ENCODE measurements around the gene VCAM1. TPM values are rescaled to one million over a fixed set of nuclear protein-coding genes. Genes with fewer than 3 reads are reported as not detected.

The VCAM1 gene
- not detected for total RNA-seq (2021; fragmentation: NEBNext Ultra II Directional; extraction: Animal tissue kit (Norgen Biotek cat#: 25700))
- long read RNA-seq: 0 reads

- H3K4me1 Mint-ChIP-seq (ENCODE audit: low read depth): peaks cover 19% of the 10 kb centered on the region
- TF ChIP-seq CTCF (IDR thresholded peaks at IDR 0.05): no peak
- no peak within 1 kb of the TSS for H3K4me3 Mint-ChIP-seq
- H3K36me3 Mint-ChIP-seq (ENCODE audit: low read depth): no peaks in the 10 kb centered on the region
- no peak for DNase-seq
- no peaks in the 10 kb centered on the region for H3K9me3 Mint-ChIP-seq
- no peak within 1 kb of the TSS for H3K27ac Mint-ChIP-seq
- H3K27me3 Mint-ChIP-seq (ENCODE audit: insufficient read depth): peaks cover 3% of the 10 kb centered on the region; the same call in 1 of the 2 replicates
Observed at GRCh38 chr1:100719490-100719889, at the start of gene VCAM1. VCAM1 (plus strand) TSS chr1:100719742; CDS start chr1:100719861, 119 bp downstream.

GRCh38 chr1:100670083-100670482 lies 49.5 kb upstream of the VCAM1 start:
- H3K9me3 Mint-ChIP-seq: peaks cover 5% of the 10 kb centered on the region; the same call in 1 of the 2 replicates
- H3K4me1 Mint-ChIP-seq (ENCODE audit: low read depth): no peaks in the 10 kb centered on the region
- peaks cover 15% of the 10 kb centered on the region; the same call in 1 of the 2 replicates for H3K27me3 Mint-ChIP-seq (ENCODE audit: insufficient read depth)
- H3K27ac Mint-ChIP-seq: no peak overlapping the region
- no peak for DNase-seq
- TF ChIP-seq CTCF (IDR thresholded peaks at IDR 0.05): no peak
- H3K36me3 Mint-ChIP-seq (ENCODE audit: low read depth): no peaks in the 10 kb centered on the region
- H3K4me3 Mint-ChIP-seq: no peak overlapping the region

GRCh38 chr1:100671601-100672000 lies 47.9 kb upstream of the VCAM1 start:
- Mint-ChIP-seq H3K4me1 (ENCODE audit: low read depth) (no peaks in the 10 kb centered on the region), H3K4me3 (no peak overlapping the region), H3K27ac (no peak overlapping the region), H3K27me3 (ENCODE audit: insufficient read depth) (peaks cover 8% of the 10 kb centered on the region; the same call in 1 of the 2 replicates), H3K9me3 (peaks cover 5% of the 10 kb centered on the region; the same call in 1 of the 2 replicates), H3K36me3 (ENCODE audit: low read depth) (no peaks in the 10 kb centered on the region)
- no peak for DNase-seq
- no peak for TF ChIP-seq CTCF (IDR thresholded peaks at IDR 0.05)

- Mint-ChIP-seq H3K36me3 (ENCODE audit: low read depth) (no peaks in the 10 kb centered on the region), H3K27ac (no peak overlapping the region), H3K4me3 (no peak overlapping the region), H3K27me3 (ENCODE audit: insufficient read depth) (no peaks in the 10 kb centered on the region; the same call in 1 of the 2 replicates), H3K9me3 (peaks cover 4% of the 10 kb centered on the region), H3K4me1 (ENCODE audit: low read depth) (no peaks in the 10 kb centered on the region)
- DNase-seq: no peak
- TF ChIP-seq CTCF (IDR thresholded peaks at IDR 0.05): no peak
Observed at GRCh38 chr1:100683448-100684349, 35.8 kb upstream of the VCAM1 start.

GRCh38 chr1:100699744-100700143 lies 19.8 kb upstream of the VCAM1 start:
- Mint-ChIP-seq H3K27ac (no peak overlapping the region), H3K27me3 (ENCODE audit: insufficient read depth) (peaks cover 1% of the 10 kb centered on the region; the same call in 1 of the 2 replicates), H3K4me3 (no peak overlapping the region), H3K4me1 (ENCODE audit: low read depth) (no peaks in the 10 kb centered on the region; the same call in 1 of the 2 replicates), H3K9me3 (peaks cover 3% of the 10 kb centered on the region; the same call in 1 of the 2 replicates), H3K36me3 (ENCODE audit: low read depth) (no peaks in the 10 kb centered on the region)
- no peak for DNase-seq
- no peak for TF ChIP-seq CTCF (IDR thresholded peaks at IDR 0.05)
